Tibial artery (tissue), 4 donors: Measurements from ENCODE around the gene ITFG1.
"Not testable (repeated sequence)": the region's sequence is repeated elsewhere in the genome, so short reads cannot be mapped to it uniquely, and the experiment has no call there.

Experiments used
- DNase-seq, 2 donors: peaks; one replicate each; pipeline ENCODE4 v3.0.0-alpha.2; 2019
- H3K27ac ChIP-seq, 2 donors: fragments of 200-600 bp; sonication (generic) in 1 of 2; 1 replicate in 1 of 2; 2 replicates in 1 of 2; pipeline ENCODE4 v1.5.1; 2018 to 2019; ENCODE audit warnings: mild to moderate bottlenecking in 1 of 2
- H3K27me3 ChIP-seq, 2 donors: fragments of 200-600 bp; sonication (generic) in 1 of 2; one replicate each; pipeline versions ENCODE4 v1.5.1 to v1.6.0; 2016 to 2019
- H3K36me3 ChIP-seq, 3 donors: fragments of 200-600 bp; sonication (generic) in 2 of 3; one replicate each; pipeline ENCODE4 v1.5.1; 2016 to 2019; ENCODE audit warnings: mild to moderate bottlenecking in 2 of 3
- H3K4me1 ChIP-seq, 4 donors: fragments of 200-600 bp; sonication (generic) in 2 of 4; 1 replicate in 3 of 4; 2 replicates in 1 of 4; pipeline ENCODE4 v1.5.1; 2016 to 2019
- H3K4me3 ChIP-seq, 2 donors: fragments of 200-600 bp; sonication (generic) in 1 of 2; 1 replicate in 1 of 2; 2 replicates in 1 of 2; pipeline ENCODE4 v1.5.1; 2018 to 2019; ENCODE audit warnings: mild to moderate bottlenecking in 2 of 2
- H3K9me3 ChIP-seq, 3 donors: fragments of 200-600 bp; sonication (generic) in 1 of 3; one replicate each; pipeline ENCODE4 v1.5.1; 2016 to 2019
- CTCF ChIP-seq, 2 experiments: fragments of 200-600 bp in 1 of 2; fragments of 450-650 bp in 1 of 2; IDR thresholded peaks; one replicate each; pipeline ENCODE4 v1.5.1; 2017 to 2019; ENCODE audit warnings: antibody characterized with exemption in 2 of 2, mild to moderate bottlenecking in 1 of 2, moderate library complexity in 1 of 2
- intact Hi-C: fragments of 100-400 bp; cut with DNase I; formaldehyde crosslinking; loops from one replicate; pipeline ENCODE4 v1.15.0; 2023; ENCODE audit warnings: low total_unique reads

ITFG1 gene

GRCh38 chr16:47228241-47228640, 232.6 kb downstream of the ITFG1 start:
- DNase-seq, result no peak

GRCh38 chr16:47213761-47214440, 247.0 kb downstream of the ITFG1 start:
- H3K27me3 ChIP-seq, result no peaks in the 10 kb centered on the region
- peaks cover 0 to 8% (median 6%) of the 10 kb centered on the region in 3 donors for H3K9me3 ChIP-seq
- intact Hi-C loops, result no loop called here
- no peaks in the 10 kb centered on the region for H3K4me1 ChIP-seq
- no peak overlapping the region for H3K4me3 ChIP-seq
- H3K27ac ChIP-seq, result no peak overlapping the region
- TF ChIP-seq CTCF (IDR thresholded peaks at IDR 0.05), result no peak
- no peak for DNase-seq
- H3K36me3 ChIP-seq, result peaks cover 22 to 40% (median 34%) of the 10 kb centered on the region in 3 donors

More at GRCh38 chr16:47228241-47228640, 232.6 kb downstream of the ITFG1 start:
- H3K9me3 ChIP-seq, result no peaks in the 10 kb centered on the region
- H3K27ac ChIP-seq, result no peak overlapping the region
- TF ChIP-seq CTCF (IDR thresholded peaks at IDR 0.05), result no peak
- H3K36me3 ChIP-seq, result peaks cover 9 to 20% (median 10%) of the 10 kb centered on the region in 3 donors
- H3K4me3 ChIP-seq, result no peak overlapping the region
- H3K27me3 ChIP-seq, result no peaks in the 10 kb centered on the region
- intact Hi-C loops, result no loop called here
- H3K4me1 ChIP-seq, result no peaks in the 10 kb centered on the region

- TF ChIP-seq CTCF (IDR thresholded peaks at IDR 0.05), result no peak
- H3K4me1 ChIP-seq, result no peaks in the 10 kb centered on the region
- no peak overlapping the region for H3K27ac ChIP-seq
- no peak overlapping the region for H3K4me3 ChIP-seq
- H3K27me3 ChIP-seq, result no peaks in the 10 kb centered on the region
- H3K36me3 ChIP-seq, result peaks cover 5 to 15% (median 9%) of the 10 kb centered on the region in 3 donors
- no peaks in the 10 kb centered on the region for H3K9me3 ChIP-seq
- intact Hi-C loops, result no loop called here
- DNase-seq, result no peak
Measured at GRCh38 chr16:47211218-47211617, 249.6 kb downstream of the ITFG1 start.

- Histone ChIP-seq H3K4me1 (no peaks in the 10 kb centered on the region), H3K4me3 (no peak overlapping the region), H3K36me3 (no peaks in the 10 kb centered on the region), H3K27ac (no peak overlapping the region), H3K27me3 (no peaks in the 10 kb centered on the region), H3K9me3 (no peaks in the 10 kb centered on the region)
- TF ChIP-seq CTCF (IDR thresholded peaks at IDR 0.05), result no peak
- no peak for DNase-seq
- intact Hi-C loops, result no loop called here
Measured at GRCh38 chr16:47204736-47205504, 255.9 kb downstream of the ITFG1 start.

GRCh38 chr16:47203433-47203832, 257.4 kb downstream of the ITFG1 start:
- H3K27ac ChIP-seq, H3K9me3 ChIP-seq, DNase-seq, H3K27me3 ChIP-seq, intact Hi-C loops, H3K36me3 ChIP-seq, H3K4me1 ChIP-seq, H3K4me3 ChIP-seq: not testable (repeated sequence)

- H3K27me3 ChIP-seq, result no peaks in the 10 kb centered on the region
- H3K9me3 ChIP-seq, result no peaks in the 10 kb centered on the region
- no peak for DNase-seq
- no peak overlapping the region for H3K4me3 ChIP-seq
- intact Hi-C loops, result no loop called here
- peaks cover 0 to 4% (median 0%) of the 10 kb centered on the region in 4 donors for H3K4me1 ChIP-seq
- H3K27ac ChIP-seq, result no peak overlapping the region
- no peak for TF ChIP-seq CTCF (IDR thresholded peaks at IDR 0.05)
- H3K36me3 ChIP-seq, result no peaks in the 10 kb centered on the region
Measured at GRCh38 chr16:47198180-47198575, 262.7 kb downstream of the ITFG1 start.
